Neural progenitor cell (in vitro differentiated cells): ENCODE results near the gene ESCO1.
A peak's percentile ranks its signal among the peaks of the same experiment; 100 is the strongest.

ENCODE experiments used
- EZH2 ChIP-seq: fragments of 200-600 bp; sonication (generic); IDR thresholded peaks from 2 replicates; pipeline ENCODE4 v1.6.1; 2017; ENCODE audit warnings: antibody characterized with exemption, mild to moderate bottlenecking, moderate library complexity
- EZH2phosphoT487 ChIP-seq: fragments of 200-600 bp; sonication (generic); IDR thresholded peaks from 2 replicates; pipeline ENCODE4 v1.6.1; 2017; ENCODE audit warnings: antibody characterized with exemption
- TF ChIP-seq, protein P1 (sequence below): fragments of 200-600 bp; sonication (generic); IDR thresholded peaks from 2 replicates; pipeline ENCODE4 v1.5.1; 2017; ENCODE audit warnings: antibody characterized with exemption, mild to moderate bottlenecking

- TF ChIP-seq, protein P1, sequence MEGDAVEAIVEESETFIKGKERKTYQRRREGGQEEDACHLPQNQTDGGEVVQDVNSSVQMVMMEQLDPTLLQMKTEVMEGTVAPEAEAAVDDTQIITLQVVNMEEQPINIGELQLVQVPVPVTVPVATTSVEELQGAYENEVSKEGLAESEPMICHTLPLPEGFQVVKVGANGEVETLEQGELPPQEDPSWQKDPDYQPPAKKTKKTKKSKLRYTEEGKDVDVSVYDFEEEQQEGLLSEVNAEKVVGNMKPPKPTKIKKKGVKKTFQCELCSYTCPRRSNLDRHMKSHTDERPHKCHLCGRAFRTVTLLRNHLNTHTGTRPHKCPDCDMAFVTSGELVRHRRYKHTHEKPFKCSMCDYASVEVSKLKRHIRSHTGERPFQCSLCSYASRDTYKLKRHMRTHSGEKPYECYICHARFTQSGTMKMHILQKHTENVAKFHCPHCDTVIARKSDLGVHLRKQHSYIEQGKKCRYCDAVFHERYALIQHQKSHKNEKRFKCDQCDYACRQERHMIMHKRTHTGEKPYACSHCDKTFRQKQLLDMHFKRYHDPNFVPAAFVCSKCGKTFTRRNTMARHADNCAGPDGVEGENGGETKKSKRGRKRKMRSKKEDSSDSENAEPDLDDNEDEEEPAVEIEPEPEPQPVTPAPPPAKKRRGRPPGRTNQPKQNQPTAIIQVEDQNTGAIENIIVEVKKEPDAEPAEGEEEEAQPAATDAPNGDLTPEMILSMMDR = peak; percentile 93
- TF ChIP-seq EZH2phosphoT487 = no peak
- TF ChIP-seq EZH2 = peak; percentile 44
Observed at GRCh38 chr18:21612125-21613039, 11.9 kb upstream of the ESCO1 start, which contains the start of gene SNRPD1.
